HG03066 (cell line): ENCODE data around the gene GNL1.

Source experiments
- ATAC-seq: cut with Tn5 transposase; IDR thresholded peaks from one replicate; pipeline ENCODE4 v1.9.1; 2021; ENCODE audit warnings: low read depth; ENCODE audit not compliant: unreplicated experiment

GNL1 gene

DNA sequence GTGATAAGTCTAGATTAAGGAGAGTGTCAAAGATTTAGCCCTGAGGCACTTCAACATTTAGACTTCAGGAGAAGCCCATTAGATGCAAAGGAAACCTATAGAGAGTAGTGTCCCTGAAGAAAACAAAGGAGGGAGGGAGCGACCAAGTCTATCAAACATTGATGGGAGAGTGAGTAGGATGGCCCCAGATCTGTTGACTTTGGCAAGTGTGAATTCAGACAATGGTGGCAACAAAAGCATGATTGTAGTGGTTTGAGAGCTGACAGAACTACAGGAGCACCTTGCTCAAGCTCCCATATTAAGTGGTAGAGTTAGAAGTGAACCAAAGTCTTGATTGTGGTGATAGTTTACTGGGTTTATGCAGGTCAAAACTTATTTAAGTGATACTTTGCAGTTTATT lies 14.0 kb upstream of the GNL1 start:
- ATAC-seq: no peak

DNA sequence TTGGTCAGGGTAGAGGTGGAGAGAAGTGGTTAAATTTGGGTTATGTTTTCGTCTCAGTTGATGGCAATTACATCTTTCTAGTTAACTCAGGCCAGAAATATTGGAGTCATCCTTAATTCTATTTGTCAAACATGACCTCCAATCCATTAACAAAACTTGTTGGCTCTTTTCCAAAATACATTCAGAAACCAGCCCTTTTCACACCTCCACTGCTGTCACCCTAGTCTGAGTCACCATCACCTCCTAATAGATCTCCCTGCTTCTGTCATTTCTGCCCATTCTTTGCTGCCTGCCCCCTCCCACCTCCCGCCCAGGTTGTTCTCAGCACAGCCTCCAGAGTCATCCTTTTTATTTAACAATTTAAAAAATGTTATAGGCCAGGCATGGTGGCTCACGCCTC lies 12.0 kb upstream of the GNL1 start:
- no peak for ATAC-seq

DNA sequence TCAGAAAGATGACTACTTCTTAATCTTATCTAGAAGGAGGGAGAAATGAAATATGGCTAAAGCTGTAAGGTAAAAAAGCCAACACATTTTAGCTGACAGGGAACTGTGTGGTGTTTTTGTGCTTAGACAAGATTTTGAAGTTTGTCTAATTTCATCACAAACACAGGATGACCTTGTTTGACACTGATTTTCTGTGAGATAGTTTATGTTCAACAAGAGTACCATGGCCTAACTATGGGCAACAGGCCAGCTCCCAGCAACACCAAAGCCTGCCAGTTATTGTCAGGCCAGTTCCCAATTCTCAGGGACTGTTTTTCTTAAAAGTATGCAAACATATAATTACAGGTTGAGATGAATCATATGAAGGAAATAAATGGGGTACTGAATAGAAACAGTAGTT lies 9.5 kb upstream of the GNL1 start:
- ATAC-seq: no peak

DNA sequence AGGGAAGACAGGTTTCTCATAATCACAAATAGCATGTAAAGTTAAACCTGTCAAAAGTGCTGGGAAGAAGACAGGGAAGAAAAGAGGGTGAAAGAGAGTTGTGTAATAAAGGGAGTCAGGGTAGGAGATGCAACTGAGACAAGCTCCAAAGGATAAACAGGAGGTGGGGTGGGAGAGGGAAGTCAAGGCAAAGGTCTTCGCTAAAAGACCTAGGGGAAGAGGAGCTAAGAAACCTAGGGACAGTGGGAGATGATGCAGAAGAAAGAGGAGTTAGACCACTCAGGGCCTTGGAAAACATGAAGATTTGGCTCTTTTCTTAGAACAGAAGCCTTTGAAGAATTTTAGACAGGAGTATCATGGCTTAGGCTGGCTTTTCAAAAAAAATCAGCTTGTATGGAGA lies 7.8 kb upstream of the GNL1 start:
- ATAC-seq: no peak

DNA sequence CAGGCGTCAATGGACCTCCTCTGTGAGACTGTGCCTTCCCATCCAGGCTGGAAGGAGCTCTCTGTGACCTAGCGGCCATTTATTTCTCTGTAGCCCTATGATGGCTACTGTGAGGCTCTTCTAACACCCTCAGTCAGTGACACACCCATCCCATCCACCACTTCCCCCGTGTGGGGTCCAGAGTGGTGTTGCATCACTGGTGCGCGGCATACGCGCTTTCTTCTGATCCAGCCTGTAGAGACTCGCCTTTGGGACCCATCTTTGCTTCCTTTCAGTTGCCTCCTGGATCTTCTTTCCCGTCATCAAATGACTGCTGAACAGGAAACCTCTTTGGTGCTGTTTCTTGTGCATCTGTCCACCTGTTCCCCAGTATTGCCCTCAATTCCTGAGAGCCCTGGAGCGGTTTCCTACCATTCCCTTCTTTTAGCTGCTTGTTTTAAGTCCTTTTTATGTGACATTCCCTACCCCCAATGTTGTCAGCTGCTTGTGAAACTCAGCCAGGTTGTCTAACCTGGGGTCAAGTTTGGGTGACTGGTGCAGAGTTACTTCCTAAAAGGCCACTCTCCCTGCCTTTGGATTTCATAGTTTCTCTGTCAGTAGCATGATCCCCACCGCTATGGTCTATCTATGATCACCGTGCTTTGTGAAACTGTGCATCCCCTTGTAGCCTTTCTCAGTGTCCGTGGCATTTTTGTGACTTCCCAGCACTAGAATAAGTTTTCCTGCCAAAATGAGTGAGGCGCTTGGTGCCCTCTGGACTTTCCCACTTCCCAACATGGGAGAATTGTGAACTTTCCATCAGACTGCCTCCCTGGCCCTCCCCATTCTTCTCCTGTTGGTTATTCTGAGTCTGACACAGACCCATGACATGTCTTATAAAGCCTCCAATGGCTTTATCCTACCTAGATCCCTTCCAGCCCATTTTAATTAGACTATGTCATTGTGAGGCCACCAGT lies 6.5 kb upstream of the GNL1 start:
- ATAC-seq: no peak

DNA sequence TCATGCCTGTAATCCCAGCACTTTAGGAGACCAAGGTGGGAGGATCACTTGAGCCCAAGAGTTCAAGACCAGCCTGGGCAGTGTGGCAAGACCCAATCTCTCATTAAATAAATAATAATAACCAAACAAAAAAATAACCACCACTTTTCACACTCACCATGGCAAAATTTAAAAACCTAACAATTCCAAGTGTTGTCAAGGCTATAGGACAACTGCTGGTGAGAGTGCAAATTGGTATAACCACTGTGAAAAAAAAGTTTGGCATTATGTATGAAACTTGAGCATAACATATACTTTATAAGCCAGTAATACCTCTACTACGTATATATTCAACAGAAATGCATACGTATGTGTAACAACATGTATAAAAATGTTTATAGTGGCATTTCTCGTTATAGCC lies 4.6 kb upstream of the GNL1 start:
- no peak for ATAC-seq

DNA sequence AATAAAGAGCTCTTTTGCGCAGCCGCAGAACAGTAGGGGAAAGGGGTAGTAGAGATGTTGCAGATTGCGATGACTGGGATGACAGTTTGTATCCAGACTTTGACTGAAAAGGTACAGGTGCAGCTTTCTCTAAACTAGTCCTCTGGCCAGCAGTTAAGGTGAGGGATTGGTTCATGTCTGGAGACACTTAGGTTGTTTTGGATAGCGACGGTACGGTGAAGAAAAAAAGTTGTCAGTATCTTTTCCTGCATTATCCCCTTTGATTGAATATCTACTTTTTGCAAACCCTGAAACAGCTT lies 1.3 kb upstream of the GNL1 start:
- ATAC-seq: no peak

DNA sequence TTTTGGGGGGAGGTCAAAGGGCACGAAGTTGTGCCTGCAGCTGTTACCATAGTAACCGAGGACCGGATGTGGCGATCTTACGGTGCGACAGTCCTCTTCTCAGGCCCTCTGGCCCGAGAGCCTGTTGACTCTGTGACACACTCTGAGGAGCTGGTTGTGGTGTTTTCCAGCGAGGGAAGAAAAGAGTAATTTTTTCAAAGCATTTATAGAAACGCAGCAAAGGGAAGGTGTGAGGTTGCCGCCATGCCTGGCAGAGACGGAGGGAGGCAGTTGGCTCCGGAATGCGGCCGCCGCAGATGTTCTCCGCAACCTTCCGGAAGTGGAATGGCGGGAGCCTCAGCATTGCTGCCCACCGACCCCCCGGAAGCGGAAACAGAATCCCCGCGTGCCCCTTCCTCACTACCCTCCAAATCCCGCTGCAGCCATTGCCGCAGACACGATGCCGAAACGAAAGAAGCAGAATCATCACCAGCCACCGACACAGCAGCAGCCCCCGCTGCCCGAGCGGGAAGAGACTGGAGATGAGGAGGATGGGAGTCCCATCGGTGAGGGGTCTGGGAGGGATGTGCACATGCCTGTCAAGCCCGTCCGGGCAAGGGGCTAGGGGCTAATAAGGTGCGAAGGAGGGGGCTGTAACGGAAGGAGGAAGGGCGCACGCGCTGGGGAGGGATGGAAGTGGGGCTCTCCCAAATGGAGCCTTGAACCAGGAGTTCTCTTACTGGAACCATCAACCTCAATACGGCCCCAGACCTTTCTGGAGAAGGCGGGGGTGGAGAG lies 805 bp upstream of the GNL1 start, which contains the start of gene PRR3:
Gene PRR3 (plus strand): TSS at position 390 of the 777 bp plus-strand sequence. CDS start 50 bp downstream, at position 440.
- peak; percentile 59 for ATAC-seq

DNA sequence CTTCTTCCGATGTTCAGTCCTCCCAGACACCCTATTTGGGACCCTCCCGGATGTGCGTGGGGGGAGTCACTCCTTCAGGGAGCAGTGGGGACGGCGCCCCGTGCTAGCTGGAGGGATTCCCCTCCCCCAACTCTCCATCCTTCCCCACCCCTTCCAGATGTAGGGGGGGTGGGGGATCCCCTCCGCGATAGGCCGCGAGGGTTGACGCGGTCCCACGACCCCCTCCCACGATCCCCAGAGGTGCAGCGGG lies 548 bp downstream of the GNL1 start:
- ATAC-seq: no peak

DNA sequence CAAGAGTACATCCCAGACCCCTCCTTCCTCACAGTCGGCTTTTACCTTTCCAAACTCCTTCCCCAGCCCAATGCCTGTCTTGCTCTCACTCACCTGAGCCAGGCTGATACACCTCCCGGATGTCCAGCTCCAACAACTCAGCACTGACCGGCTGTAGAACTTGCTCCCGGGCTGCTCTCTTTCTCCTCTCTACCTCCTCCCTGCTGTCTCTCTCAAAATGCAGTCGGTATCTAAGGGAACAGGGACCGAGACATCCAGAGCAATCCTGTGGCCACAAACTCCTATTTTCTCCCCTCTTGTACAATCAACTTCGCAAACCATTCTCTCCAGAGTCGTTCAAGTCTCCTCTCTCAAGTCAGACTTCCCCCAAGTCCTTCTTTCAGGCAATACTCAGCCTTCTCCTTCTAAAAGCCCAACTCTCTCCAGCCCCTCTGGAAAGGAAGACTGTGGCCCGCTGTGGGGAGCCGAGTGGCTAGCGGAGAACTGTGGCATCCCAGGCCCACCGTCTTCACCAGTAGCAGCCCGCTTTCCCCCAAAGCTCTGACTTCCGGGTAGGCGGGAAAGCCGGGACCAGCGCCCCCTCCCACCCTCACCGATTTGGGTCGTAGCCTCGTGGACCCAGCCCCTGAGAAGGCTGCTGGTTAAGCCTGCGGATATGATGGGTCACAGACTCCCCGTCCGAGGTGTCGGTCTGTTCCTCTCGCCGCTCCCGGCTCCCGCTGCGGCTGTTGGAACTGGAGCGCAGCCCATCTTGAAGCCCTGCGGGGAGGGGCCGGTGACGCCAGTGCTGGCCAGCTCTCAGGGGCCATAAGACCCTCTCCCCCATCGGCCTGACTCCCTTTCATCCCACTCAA lies 1.1 kb downstream of the GNL1 start:
- ATAC-seq: no peak

DNA sequence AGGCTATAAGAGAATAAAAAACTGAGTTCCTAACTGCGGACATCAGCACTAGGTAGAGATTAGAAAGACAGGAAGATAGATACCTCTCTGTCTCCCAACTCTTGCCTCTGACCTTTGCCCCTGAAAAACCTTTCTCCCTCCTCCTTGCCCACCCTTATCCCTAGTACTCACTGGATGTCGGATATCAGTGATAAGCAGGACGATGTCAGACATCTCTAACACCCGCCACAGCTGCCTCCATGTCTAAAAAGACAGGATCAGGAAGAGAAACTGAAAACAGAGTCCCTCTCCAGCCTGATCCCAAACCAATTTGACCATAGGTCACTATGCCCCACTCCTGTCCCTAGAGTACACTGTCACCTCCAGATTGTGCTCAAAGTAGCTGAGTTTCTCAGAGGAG lies 1.9 kb downstream of the GNL1 start:
- no peak for ATAC-seq

DNA sequence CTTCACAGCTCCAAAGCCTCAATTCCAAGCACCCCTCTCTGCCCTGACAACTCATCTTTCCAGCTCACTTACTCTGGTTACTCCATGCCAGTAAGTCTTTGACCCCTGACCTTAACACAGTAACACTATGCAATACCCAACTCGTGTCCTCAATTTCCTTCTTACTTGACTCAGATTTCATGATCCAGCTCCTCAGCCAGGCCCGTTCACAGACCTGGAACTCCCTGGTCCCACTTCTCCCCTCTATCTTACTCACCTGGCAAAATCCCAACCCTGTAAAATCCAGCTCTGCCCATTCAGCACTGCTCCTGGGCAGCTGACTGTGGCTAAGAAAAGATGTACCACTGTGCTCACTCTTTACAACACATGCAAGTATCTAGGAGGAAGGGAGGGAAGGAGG lies 7.9 kb downstream of the GNL1 start:
- no peak for ATAC-seq

DNA sequence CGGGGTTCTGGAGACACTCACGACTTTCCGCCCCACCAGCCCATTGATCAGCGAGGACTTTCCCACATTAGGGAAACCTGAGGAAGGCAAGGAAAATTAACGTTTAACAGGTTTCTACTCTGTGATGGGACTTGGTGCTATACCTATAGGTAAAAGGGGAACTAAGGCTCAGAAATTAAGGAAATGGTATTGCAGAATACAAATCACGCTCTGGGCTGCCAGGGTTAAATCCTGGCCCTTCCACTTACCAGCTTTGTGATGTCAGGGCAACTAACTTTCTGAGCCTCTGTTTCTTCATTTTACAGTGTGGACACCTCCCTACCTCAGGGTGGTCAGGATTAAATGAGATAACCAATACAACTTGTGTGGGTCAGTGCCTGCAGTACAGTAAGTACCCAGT lies 8.8 kb downstream of the GNL1 start:
- ATAC-seq: no peak

DNA sequence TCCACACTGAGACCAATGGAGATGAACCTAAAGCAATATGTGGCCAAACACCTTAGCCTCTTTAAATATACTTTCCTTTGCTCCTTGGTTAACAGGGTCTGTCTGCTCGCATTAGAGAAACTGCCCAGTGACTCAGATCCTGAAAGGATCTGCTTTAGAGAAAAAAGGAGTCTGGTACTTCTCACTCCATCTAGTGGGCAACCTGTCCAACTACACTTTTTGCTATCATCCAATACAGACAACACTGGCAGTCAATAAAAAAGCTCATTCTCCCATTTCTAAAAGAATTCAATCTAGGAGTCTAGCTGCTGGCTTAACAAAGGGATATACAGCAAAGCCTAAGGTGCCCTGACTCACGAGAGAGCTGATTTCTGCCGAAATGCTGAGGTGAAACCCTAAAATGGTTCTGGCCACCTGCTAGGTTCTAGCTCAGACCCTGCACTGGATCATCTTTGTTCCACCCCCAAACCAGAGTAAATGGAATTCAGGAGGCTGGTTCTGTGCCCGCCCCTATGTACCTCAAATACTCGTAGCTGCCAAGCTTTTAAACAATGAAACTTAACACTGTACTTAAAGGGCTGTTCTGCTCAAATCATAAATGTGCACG lies 11.5 kb downstream of the GNL1 start:
- ATAC-seq: no peak

DNA sequence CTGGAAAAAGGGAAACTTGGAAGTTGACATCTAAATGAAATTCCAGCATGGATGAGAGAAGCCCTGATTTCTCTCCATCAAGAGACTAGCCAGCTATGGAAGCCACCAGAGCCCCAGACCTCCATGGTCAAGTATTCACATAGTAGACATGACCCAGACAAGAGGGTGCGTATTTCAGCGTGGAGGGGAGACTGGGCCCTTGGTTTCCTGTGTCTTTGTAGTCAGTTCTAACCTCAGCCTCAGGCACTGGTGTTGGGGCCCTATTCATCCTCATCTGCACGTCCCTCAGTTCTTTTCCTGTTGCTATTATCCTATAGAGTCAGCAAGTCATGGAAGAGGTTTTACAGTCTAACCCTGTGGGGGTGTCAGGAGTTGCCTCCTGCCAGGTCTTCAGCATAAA lies 12.5 kb downstream of the GNL1 start:
- no peak for ATAC-seq

DNA sequence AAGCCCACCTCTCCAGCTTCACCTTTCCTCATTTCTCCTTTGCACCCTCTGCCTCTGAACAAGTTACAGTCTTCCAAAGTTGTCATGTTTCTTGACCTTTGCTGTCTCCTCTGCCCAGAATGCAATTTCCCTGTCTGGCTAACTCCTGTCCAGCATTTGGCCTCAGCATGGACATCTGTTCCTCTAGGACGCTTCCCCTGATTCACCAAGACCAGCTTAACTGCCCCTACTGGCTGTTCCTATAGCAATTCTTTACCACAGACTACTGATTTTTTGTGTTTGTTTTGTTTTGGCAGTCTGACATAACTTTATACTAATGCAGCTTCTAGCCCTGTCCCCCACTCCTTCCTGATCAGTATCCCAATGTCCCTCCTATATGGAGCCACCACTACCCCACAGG lies 13.4 kb downstream of the GNL1 start:
- no peak for ATAC-seq

DNA sequence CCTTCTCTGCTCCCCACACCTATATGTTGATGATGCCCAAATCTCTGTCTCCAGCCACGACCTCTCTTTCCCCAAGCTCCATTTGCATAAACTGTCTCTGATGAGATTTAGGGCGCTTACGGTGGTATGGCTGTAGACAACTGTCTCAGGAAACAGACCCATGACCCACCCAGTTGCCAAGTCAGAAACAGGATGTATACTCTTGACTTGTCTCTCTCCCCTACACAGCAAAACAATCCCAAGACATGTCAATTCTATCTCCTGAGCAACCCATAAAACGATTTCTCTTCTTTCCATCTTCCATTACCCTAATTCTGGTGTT lies 13.9 kb downstream of the GNL1 start:
- no peak for ATAC-seq

DNA sequence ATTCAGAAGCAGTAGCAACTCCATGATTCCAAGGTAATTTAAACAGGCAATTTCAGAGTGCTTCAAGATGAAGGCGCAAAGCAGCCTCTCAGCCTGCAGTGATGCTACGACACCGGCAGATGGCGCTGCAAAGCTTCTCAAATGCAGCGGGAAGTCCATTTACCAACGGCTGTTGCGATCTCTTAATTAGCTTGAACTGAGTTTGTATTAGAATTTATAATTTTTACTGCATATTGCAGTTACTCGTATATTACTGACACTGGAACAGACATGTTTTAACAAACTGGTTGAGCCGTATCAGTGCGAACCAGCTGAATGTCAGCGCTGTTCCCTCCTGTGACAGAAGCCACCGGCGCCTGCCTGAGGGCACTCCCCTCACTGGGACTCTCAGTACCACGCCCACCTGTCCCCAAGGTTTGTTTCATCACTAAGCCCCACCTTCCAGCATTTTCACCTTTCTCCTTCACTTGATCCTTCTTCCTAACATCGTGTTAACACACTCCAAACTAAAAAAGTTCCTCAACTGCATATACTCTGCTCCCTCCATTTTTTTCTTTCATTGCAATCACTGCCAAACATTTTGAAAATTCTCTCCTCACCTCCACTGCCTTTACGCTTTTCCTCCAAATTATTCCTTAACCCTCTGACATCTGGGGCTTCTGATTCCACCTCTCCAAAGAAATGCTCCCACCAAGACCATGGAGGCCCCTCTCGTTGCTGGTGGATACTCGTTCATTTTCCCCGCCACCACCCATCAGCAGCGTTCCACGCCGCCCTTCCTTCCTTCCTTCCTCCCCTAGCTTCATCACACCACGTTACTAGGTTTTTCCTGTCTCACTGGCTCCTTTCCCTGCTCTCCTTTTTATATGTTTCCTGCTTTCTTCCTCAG lies 14.5 kb downstream of the GNL1 start:
- ATAC-seq: peak; percentile 58

DNA sequence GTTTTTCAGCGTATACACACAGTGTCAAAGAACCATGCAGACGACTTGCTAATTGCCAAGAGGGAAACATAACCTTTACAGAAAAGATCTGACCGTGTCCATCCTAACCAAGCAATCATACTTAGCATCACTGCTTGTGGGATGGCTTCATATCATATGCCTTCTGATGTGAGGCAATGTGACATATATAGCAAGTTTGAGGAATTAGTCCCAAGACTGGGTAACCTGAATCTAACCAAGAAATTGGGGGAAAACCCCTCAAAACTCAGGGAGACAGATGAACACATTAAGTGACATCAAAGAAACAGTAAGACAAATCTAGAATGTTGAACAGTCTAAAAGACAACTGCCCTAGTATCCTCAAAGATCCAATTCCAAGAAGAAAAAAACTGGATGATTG lies 18.4 kb downstream of the GNL1 start:
- ATAC-seq: no peak
